SU-DHL-6 (cell line): ENCODE results near the gene BTN3A1.
"Not testable (repeated sequence)": the region's sequence is repeated elsewhere in the genome, so short reads cannot be mapped to it uniquely, and the experiment has no call there.

Experiments
- H2AFZ ChIP-seq: fragments of 200-600 bp; sonication (generic); 2 replicates; pipeline ENCODE4 v1.6.1; 2014; ENCODE audit warnings: low read depth, mild to moderate bottlenecking, moderate library complexity, mixed read lengths, antibody characterized with exemption, low read length; ENCODE audit not compliant: severe bottlenecking
- H3F3A ChIP-seq: fragments of 200-600 bp; shearing (Covaris generic); 2 replicates; pipeline ENCODE4 v1.6.0; 2016; ENCODE audit warnings: antibody characterized with exemption, mild to moderate bottlenecking; ENCODE audit not compliant: insufficient read depth
- H3K27ac ChIP-seq: fragments of 200-600 bp; sonication (generic); 2 replicates; pipeline ENCODE4 v1.5.1; 2016; ENCODE audit warnings: low read depth, mild to moderate bottlenecking, low read length, moderate library complexity, mixed read lengths
- H3K27me3 ChIP-seq: fragments of 200-600 bp; sonication (generic), shearing (Covaris generic); 2 replicates; pipeline ENCODE4 v1.6.0; 2014; ENCODE audit warnings: mild to moderate bottlenecking, low read length
- H3K36me3 ChIP-seq: fragments of 200-600 bp; sonication (generic); 2 replicates; pipeline ENCODE4 v1.6.1; 2014; ENCODE audit warnings: mild to moderate bottlenecking, low read length, mixed read lengths
- H3K4me2 ChIP-seq: fragments of 300-600, 200-600 bp; shearing (Covaris generic), sonication (generic); 2 replicates; pipeline ENCODE4 v1.6.0; 2014; ENCODE audit warnings: low read length, low read depth, mild to moderate bottlenecking; ENCODE audit not compliant: poor library complexity, severe bottlenecking
- H3K4me3 ChIP-seq: fragments of 200-600 bp; sonication (generic); 2 replicates; pipeline ENCODE4 v1.5.1; 2014; ENCODE audit warnings: antibody characterized with exemption, low read length, mild to moderate bottlenecking, mixed read lengths; ENCODE audit not compliant: insufficient read depth, poor library complexity, severe bottlenecking
- H3K79me2 ChIP-seq: fragments of 200-600 bp; sonication (generic); 2 replicates; pipeline ENCODE4 v1.6.1; 2014; ENCODE audit warnings: mild to moderate bottlenecking, low read length, moderate library complexity; ENCODE audit not compliant: insufficient read depth
- H3K9ac ChIP-seq: fragments of 200-600 bp; sonication (generic); 2 replicates; pipeline ENCODE4 v1.7.0; 2014; ENCODE audit warnings: mild to moderate bottlenecking, low read length
- H3K9me2 ChIP-seq: fragments of 200-600 bp; sonication (generic); replicated peaks from 2 replicates; pipeline ENCODE4 v1.6.1; 2014; ENCODE audit warnings: low read length; ENCODE audit not compliant: insufficient read depth
- H3K9me3 ChIP-seq: fragments of 200-600 bp; sonication (generic); 2 replicates; pipeline ENCODE4 v1.6.1; 2014; ENCODE audit warnings: low read length, mixed read lengths; ENCODE audit not compliant: insufficient read depth
- H4K20me1 ChIP-seq: fragments of 200-600 bp; sonication (generic); 2 replicates; pipeline ENCODE4 v1.6.1; 2014; ENCODE audit warnings: low read depth, mild to moderate bottlenecking, antibody characterized with exemption, low read length, moderate library complexity, mixed read lengths
- EZH2phosphoT487 ChIP-seq: fragments of 200-600 bp; sonication (generic), shearing (Covaris generic); conservative IDR thresholded peaks from 2 replicates; pipeline ENCODE4 v1.6.1; 2018; ENCODE audit warnings: mild to moderate bottlenecking, antibody characterized with exemption, low read length, moderate library complexity, mixed read lengths
- TF ChIP-seq, protein P1 (sequence below): fragments of 200-600 bp; sonication (generic); IDR thresholded peaks from one replicate; pipeline ENCODE4 v1.5.1; 2017; ENCODE audit warnings: antibody characterized with exemption, mild to moderate bottlenecking, low read length, moderate library complexity; ENCODE audit not compliant: insufficient read depth, poor library complexity, severe bottlenecking

BTN3A1 gene

DNA sequence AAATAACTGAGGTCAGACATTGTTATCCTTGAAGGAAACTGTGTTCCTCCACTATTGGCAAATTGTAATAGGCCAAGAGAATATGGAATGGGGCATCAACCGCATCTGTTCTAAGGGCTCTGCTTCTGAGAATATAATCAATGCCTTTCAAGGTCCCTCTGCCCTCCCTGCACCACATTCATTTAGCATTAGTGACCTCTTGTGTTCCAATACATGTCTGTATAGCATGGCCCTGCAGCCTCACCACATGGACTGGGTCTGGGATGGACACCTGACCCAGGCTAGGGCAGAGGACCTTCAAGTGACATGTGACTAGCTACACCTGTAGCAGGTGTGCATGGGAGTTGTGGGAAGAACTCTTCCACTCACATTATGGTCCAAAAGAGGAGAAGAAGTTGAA, 14.2 kb downstream of the BTN3A1 start:
- H3K9me3 ChIP-seq, result peaks cover 12% of the 10 kb centered on the region; the same call in 1 of the 2 replicates
- TF ChIP-seq EZH2phosphoT487, result no peak
- TF ChIP-seq, protein P1, sequence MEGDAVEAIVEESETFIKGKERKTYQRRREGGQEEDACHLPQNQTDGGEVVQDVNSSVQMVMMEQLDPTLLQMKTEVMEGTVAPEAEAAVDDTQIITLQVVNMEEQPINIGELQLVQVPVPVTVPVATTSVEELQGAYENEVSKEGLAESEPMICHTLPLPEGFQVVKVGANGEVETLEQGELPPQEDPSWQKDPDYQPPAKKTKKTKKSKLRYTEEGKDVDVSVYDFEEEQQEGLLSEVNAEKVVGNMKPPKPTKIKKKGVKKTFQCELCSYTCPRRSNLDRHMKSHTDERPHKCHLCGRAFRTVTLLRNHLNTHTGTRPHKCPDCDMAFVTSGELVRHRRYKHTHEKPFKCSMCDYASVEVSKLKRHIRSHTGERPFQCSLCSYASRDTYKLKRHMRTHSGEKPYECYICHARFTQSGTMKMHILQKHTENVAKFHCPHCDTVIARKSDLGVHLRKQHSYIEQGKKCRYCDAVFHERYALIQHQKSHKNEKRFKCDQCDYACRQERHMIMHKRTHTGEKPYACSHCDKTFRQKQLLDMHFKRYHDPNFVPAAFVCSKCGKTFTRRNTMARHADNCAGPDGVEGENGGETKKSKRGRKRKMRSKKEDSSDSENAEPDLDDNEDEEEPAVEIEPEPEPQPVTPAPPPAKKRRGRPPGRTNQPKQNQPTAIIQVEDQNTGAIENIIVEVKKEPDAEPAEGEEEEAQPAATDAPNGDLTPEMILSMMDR, result no peak
- H3F3A ChIP-seq, result no peaks in the 10 kb centered on the region
- H4K20me1 ChIP-seq, result no peaks in the 10 kb centered on the region
- no peaks in the 10 kb centered on the region for H3K79me2 ChIP-seq
- H2AFZ ChIP-seq, result no peak overlapping the region
- H3K27me3 ChIP-seq, result no peaks in the 10 kb centered on the region
- H3K4me2 ChIP-seq, result no peak overlapping the region
- no peak overlapping the region for H3K4me3 ChIP-seq
- H3K27ac ChIP-seq, result no peak overlapping the region
- no peaks in the 10 kb centered on the region for H3K36me3 ChIP-seq
- no peak overlapping the region for H3K9ac ChIP-seq
- H3K9me2 ChIP-seq, result no peaks in the 10 kb centered on the region

DNA sequence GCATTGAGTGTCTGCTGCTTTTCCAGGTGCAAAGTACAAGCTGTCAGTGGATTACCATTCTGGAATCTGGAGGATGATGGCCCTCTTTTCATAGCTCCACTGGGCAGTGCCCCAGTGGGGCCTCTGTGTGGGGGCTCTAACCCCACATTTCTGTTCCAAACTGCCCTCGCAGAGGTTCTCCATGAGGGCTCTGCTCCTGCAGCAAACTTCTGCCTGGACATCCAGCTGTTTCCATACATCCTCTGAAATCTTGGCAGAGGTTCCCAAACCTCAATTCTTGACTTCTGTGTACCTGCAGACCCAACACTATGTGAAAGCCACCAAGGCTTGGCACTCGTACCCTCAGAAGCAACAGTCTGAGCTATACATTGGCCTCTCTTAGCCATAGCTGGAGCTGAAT, 16.0 kb downstream of the BTN3A1 start:
- H4K20me1 ChIP-seq, H2AFZ ChIP-seq, H3K9ac ChIP-seq, H3K27ac ChIP-seq, H3K27me3 ChIP-seq, H3K4me2 ChIP-seq, H3F3A ChIP-seq, H3K4me3 ChIP-seq, H3K79me2 ChIP-seq, H3K9me2 ChIP-seq, H3K36me3 ChIP-seq: not testable (repeated sequence)
- H3K9me3 ChIP-seq, result peaks cover 12% of the 10 kb centered on the region; the same call in 1 of the 2 replicates

DNA sequence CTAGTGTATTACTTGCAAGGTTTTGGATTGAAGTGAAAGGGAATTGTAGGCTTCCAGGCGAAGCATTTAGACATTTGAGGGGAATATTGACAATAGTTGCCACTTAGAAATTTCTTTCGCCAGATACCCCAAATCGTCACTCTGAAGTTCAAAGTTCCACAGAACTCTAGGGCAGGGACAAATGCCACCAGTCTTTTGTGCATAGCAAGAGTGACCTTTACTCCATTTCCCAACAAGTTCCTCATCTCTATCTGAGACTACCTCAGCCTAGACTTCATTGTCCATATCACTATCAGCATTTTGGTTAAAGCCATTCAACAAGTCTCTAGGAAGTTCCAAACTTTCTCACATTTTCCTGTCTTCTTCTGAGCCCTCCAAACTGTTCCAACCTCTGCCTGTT, 16.7 kb downstream of the BTN3A1 start:
- H3K9ac ChIP-seq, H3F3A ChIP-seq, H3K36me3 ChIP-seq, H2AFZ ChIP-seq, H3K9me2 ChIP-seq, H3K79me2 ChIP-seq, H3K27me3 ChIP-seq, H4K20me1 ChIP-seq, H3K4me3 ChIP-seq, H3K27ac ChIP-seq, H3K4me2 ChIP-seq: not testable (repeated sequence)
- peaks cover 12% of the 10 kb centered on the region; the same call in 1 of the 2 replicates for H3K9me3 ChIP-seq

DNA sequence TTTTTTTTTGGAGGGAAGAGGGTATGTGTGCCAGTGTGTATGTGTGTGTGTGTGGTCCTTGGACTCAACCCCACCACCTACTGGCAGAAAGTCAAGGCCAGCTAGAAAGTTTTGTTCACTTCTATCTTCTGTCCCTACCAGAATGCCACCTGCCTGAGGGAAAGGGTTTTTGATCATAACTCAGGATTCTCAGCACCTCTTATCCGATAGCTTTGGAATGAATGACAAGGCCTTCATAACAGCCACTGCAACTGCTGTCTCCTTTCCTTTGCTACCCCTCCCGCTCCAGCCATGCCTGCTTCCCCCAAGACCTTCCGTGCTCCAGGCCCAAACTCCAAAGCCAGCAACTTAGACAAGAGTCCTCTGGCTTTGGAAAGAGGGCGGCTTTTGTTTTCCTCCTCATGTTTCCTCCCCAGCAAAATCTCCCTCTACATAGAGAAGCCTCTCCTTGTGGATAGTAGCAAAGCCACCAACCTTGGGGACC, 18.7 kb downstream of the BTN3A1 start:
- H3K36me3 ChIP-seq, result no peaks in the 10 kb centered on the region
- H3K4me3 ChIP-seq, result peak overlapping the region; percentile 66
- H4K20me1 ChIP-seq, result no peaks in the 10 kb centered on the region
- no peak overlapping the region for H3K27ac ChIP-seq
- H2AFZ ChIP-seq, result peak overlapping the region; percentile 100
- no peaks in the 10 kb centered on the region for H3K27me3 ChIP-seq
- H3K4me2 ChIP-seq, result peak overlapping the region; percentile 66
- no peaks in the 10 kb centered on the region for H3K9me2 ChIP-seq
- peak overlapping the region; percentile 63 for H3K9ac ChIP-seq
- TF ChIP-seq, protein P1, result peak; percentile 69
- no peak for TF ChIP-seq EZH2phosphoT487
- no peaks in the 10 kb centered on the region for H3F3A ChIP-seq
- H3K79me2 ChIP-seq, result no peaks in the 10 kb centered on the region
- peaks cover 12% of the 10 kb centered on the region; the same call in 1 of the 2 replicates for H3K9me3 ChIP-seq
